ENCODE results near the gene DNM2. TPM values are rescaled to one million over a fixed set of nuclear protein-coding genes. Genes with fewer than 3 reads are reported as not detected.

The DNM2 gene
- total RNA-seq, 1 donor from 2014 or later = 227 TPM

- Mint-ChIP-seq H3K4me1 (ENCODE audit: low read depth, unreplicated experiment) (peaks cover 14% of the 10 kb centered on the region), H3K4me3 (ENCODE audit: unreplicated experiment) (no peak overlapping the region), H3K36me3 (ENCODE audit: unreplicated experiment) (peaks cover 4% of the 10 kb centered on the region), H3K27me3 (ENCODE audit: unreplicated experiment) (peaks cover 7% of the 10 kb centered on the region), H3K9me3 (ENCODE audit: unreplicated experiment) (peaks cover 19% of the 10 kb centered on the region), H3K27ac (ENCODE audit: unreplicated experiment) (no peak overlapping the region)
- no peak for TF ChIP-seq CTCF (IDR thresholded peaks at IDR 0.05; ENCODE audit: partially characterized antibody, unreplicated experiment)
- no peak for DNase-seq
Measured at GRCh38 chr19:10809651-10810285, 91.9 kb downstream of the DNM2 start.

- Mint-ChIP-seq H3K27me3 (ENCODE audit: unreplicated experiment) (peaks cover 4% of the 10 kb centered on the region), H3K4me1 (ENCODE audit: low read depth, unreplicated experiment) (peaks cover 2% of the 10 kb centered on the region), H3K9me3 (ENCODE audit: unreplicated experiment) (peaks cover 9% of the 10 kb centered on the region), H3K4me3 (ENCODE audit: unreplicated experiment) (no peak overlapping the region), H3K36me3 (ENCODE audit: unreplicated experiment) (no peaks in the 10 kb centered on the region), H3K27ac (ENCODE audit: unreplicated experiment) (no peak overlapping the region)
- no peak for DNase-seq
- TF ChIP-seq CTCF (IDR thresholded peaks at IDR 0.05; ENCODE audit: partially characterized antibody, unreplicated experiment) = no peak
Measured at GRCh38 chr19:10811391-10812111, 93.7 kb downstream of the DNM2 start.

- H3K4me1 Mint-ChIP-seq (ENCODE audit: low read depth, unreplicated experiment) = peaks cover 2% of the 10 kb centered on the region
- H3K27ac Mint-ChIP-seq (ENCODE audit: unreplicated experiment) = no peak overlapping the region
- H3K9me3 Mint-ChIP-seq (ENCODE audit: unreplicated experiment) = peaks cover 9% of the 10 kb centered on the region
- H3K36me3 Mint-ChIP-seq (ENCODE audit: unreplicated experiment) = no peaks in the 10 kb centered on the region
- H3K27me3 Mint-ChIP-seq (ENCODE audit: unreplicated experiment) = peaks cover 4% of the 10 kb centered on the region
- TF ChIP-seq CTCF (IDR thresholded peaks at IDR 0.05; ENCODE audit: partially characterized antibody, unreplicated experiment) = no peak
- no peak overlapping the region for H3K4me3 Mint-ChIP-seq (ENCODE audit: unreplicated experiment)
- DNase-seq = no peak
Measured at GRCh38 chr19:10812196-10812595, 94.3 kb downstream of the DNM2 start.

- no peak overlapping the region for H3K27ac Mint-ChIP-seq (ENCODE audit: unreplicated experiment)
- TF ChIP-seq CTCF (IDR thresholded peaks at IDR 0.05; ENCODE audit: partially characterized antibody, unreplicated experiment) = no peak
- H3K36me3 Mint-ChIP-seq (ENCODE audit: unreplicated experiment) = no peaks in the 10 kb centered on the region
- peaks cover 9% of the 10 kb centered on the region for H3K9me3 Mint-ChIP-seq (ENCODE audit: unreplicated experiment)
- H3K4me1 Mint-ChIP-seq (ENCODE audit: low read depth, unreplicated experiment) = peaks cover 2% of the 10 kb centered on the region
- no peak for DNase-seq
- H3K4me3 Mint-ChIP-seq (ENCODE audit: unreplicated experiment) = no peak overlapping the region
- H3K27me3 Mint-ChIP-seq (ENCODE audit: unreplicated experiment) = peaks cover 4% of the 10 kb centered on the region
Measured at GRCh38 chr19:10812902-10813404, 95.1 kb downstream of the DNM2 start.

GRCh38 chr19:10815007-10815536 is 97.2 kb downstream of the DNM2 start:
- no peak for DNase-seq
- H3K9me3 Mint-ChIP-seq (ENCODE audit: unreplicated experiment) = peaks cover 12% of the 10 kb centered on the region
- H3K4me3 Mint-ChIP-seq (ENCODE audit: unreplicated experiment) = no peak overlapping the region
- no peak for TF ChIP-seq CTCF (IDR thresholded peaks at IDR 0.05; ENCODE audit: partially characterized antibody, unreplicated experiment)
- H3K4me1 Mint-ChIP-seq (ENCODE audit: low read depth, unreplicated experiment) = no peaks in the 10 kb centered on the region
- H3K27me3 Mint-ChIP-seq (ENCODE audit: unreplicated experiment) = peaks cover 4% of the 10 kb centered on the region
- no peak overlapping the region for H3K27ac Mint-ChIP-seq (ENCODE audit: unreplicated experiment)
- no peaks in the 10 kb centered on the region for H3K36me3 Mint-ChIP-seq (ENCODE audit: unreplicated experiment)
